GM12878 (cell line): ENCODE measurements around the gene UBASH3A. TPM values are rescaled to one million over a fixed set of nuclear protein-coding genes. Genes with fewer than 3 reads are reported as not detected.
A peak's percentile ranks its signal among the peaks of the same experiment; 100 is the strongest.

Experiments
- ATAC-seq: fragments of 200-7000 bp; cut with Tn5 transposase; 3 replicates; pipeline ENCODE4 v1.9.1; 2020; ENCODE audit warnings: mild to moderate bottlenecking, moderate library complexity
- BruUV-seq: library from RNA; stranded (reverse); fragments of 400-500 nt; replicated peaks from 2 replicates; lab custom pipeline; 2021; lab: Mats Ljungman, UMichigan
- CTCF ChIA-PET: fragments of 300-600 bp; sonication (Branson Sonifier 250); formaldehyde crosslinking; extraction: SDS; loops from one replicate; lab custom pipeline; 2021; ENCODE audit warnings: inconsistent platforms; lab: Yijun Ruan, JAX
- POLR2A ChIA-PET: fragments of 350-600 bp; formaldehyde crosslinking; extraction: SDS; loops from one replicate; lab custom pipeline; 2021; ENCODE audit warnings: inconsistent platforms; lab: Charles Lee
- RAD21 ChIA-PET: fragments of 300-600 bp; sonication (Branson Sonifier 250); formaldehyde crosslinking; loops from one replicate; lab custom pipeline; 2023; ENCODE audit warnings: antibody characterized with exemption; ENCODE audit not compliant: unreplicated experiment; lab: Charles Lee
- SMC1A ChIA-PET: fragments of 300-600 bp; sonication (Branson Sonifier 250); formaldehyde crosslinking; loops from one replicate; lab custom pipeline; 2023; ENCODE audit not compliant: unreplicated experiment, uncharacterized antibody; lab: Charles Lee
- DNase-seq: peaks from one replicate; pipeline ENCODE4 v3.0.0-alpha.2; 2011; ENCODE audit warnings: low read depth, low spot score
- FAIRE-seq: peaks from 3 replicates; lab custom pipeline; 2011; peaks lifted over from hg19 to GRCh38; lab: Jason Lieb, UNC
- H2AFZ ChIP-seq: 2 replicates; pipeline ENCODE4 v1.6.0; 2011; ENCODE audit warnings: low read depth, low read length, control low read depth; ENCODE audit not compliant: control insufficient read depth
- H3K27ac ChIP-seq: 2 replicates; pipeline ENCODE4 v1.5.1; 2011; ENCODE audit warnings: control low read depth; ENCODE audit not compliant: control insufficient read depth, insufficient read depth
- H3K27me3 ChIP-seq, 2 experiments: replicated peaks in 1 of 2; 2 replicates each; pipeline versions ENCODE4 v1.6.0 to v1.6.1; 2011; ENCODE audit warnings: low read length in 1 of 2; ENCODE audit not compliant: control insufficient read depth in 2 of 2, insufficient read depth in 2 of 2
- H3K36me3 ChIP-seq, 2 experiments: 2 replicates each; pipeline ENCODE4 v1.5.1; 2011; ENCODE audit warnings: low read length in 1 of 2; ENCODE audit not compliant: control insufficient read depth in 2 of 2, insufficient read depth in 2 of 2
- H3K4me1 ChIP-seq: 2 replicates; pipeline ENCODE4 v1.6.1; 2011; ENCODE audit warnings: mild to moderate bottlenecking, low read length, moderate library complexity, mixed read lengths; ENCODE audit not compliant: control insufficient read depth, insufficient read depth
- H3K4me2 ChIP-seq: 2 replicates; pipeline ENCODE4 v1.6.0; 2011; ENCODE audit warnings: control low read depth; ENCODE audit not compliant: control insufficient read depth, insufficient read depth
- H3K4me3 ChIP-seq: fragments of 200-600 bp; sonication (generic); 2 replicates; pipeline ENCODE4 v1.5.1; 2016
- H3K79me2 ChIP-seq: 2 replicates; pipeline ENCODE4 v1.6.0; 2011; ENCODE audit warnings: low read length; ENCODE audit not compliant: control insufficient read depth, insufficient read depth
- H3K9ac ChIP-seq: 2 replicates; pipeline ENCODE4 v1.8.0; 2011; ENCODE audit warnings: low read length, control low read depth, mixed read lengths; ENCODE audit not compliant: control insufficient read depth, insufficient read depth
- H3K9me3 ChIP-seq: replicated peaks from 3 replicates; pipeline ENCODE4 v1.5.1; 2011; ENCODE audit warnings: mild to moderate bottlenecking, low read length; ENCODE audit not compliant: control insufficient read depth, insufficient read depth
- H4K20me1 ChIP-seq: 2 replicates; pipeline ENCODE4 v1.6.0; 2011; ENCODE audit not compliant: control insufficient read depth, insufficient read depth
- CBX5 ChIP-seq: sonication (generic); IDR thresholded peaks from 2 replicates; pipeline ENCODE4 v1.6.1; 2016; ENCODE audit warnings: low read depth, moderate library complexity, mild to moderate bottlenecking, inconsistent platforms
- CEBPB ChIP-seq, 2 experiments: fragments of 150-350 bp in 1 of 2; IDR thresholded peaks; 2 replicates each; pipeline ENCODE4 v1.6.1; 2012 to 2014; ENCODE audit warnings: low read depth in 2 of 2, low read length in 2 of 2, borderline replicate concordance in 1 of 2, inconsistent platforms in 1 of 2
- CREB1 ChIP-seq: IDR thresholded peaks from 2 replicates; pipeline ENCODE4 v1.6.1; 2012; ENCODE audit warnings: low read depth, mild to moderate bottlenecking, inconsistent platforms
- IRF4 ChIP-seq: IDR thresholded peaks from 2 replicates; pipeline ENCODE4 v1.6.1; 2011; ENCODE audit warnings: low read depth, low read length
- MYB ChIP-seq: fragments of 150-350 bp; IDR thresholded peaks from 2 replicates; pipeline ENCODE4 v1.6.1; 2014; ENCODE audit warnings: mild to moderate bottlenecking, low read depth, low read length, borderline replicate concordance
- RUNX3 ChIP-seq: IDR thresholded peaks from 2 replicates; pipeline ENCODE4 v1.6.1; 2012; ENCODE audit warnings: low read length, inconsistent platforms
- ZNF207 ChIP-seq: fragments of 450-650 bp; IDR thresholded peaks from 2 replicates; pipeline ENCODE4 v1.6.1; 2014; ENCODE audit warnings: antibody characterized with exemption, mild to moderate bottlenecking, borderline replicate concordance
- ZNF384 ChIP-seq: IDR thresholded peaks from 2 replicates; pipeline ENCODE4 v1.6.1; 2012; ENCODE audit warnings: low read depth, mild to moderate bottlenecking, low read length, improper control_type of control experiment, borderline replicate concordance
- WGBS: methylation state at CpG from one replicate; pipeline ENCODE4 v1.1.6; 2016; ENCODE audit warnings: low lambda C conversion rate; ENCODE audit not compliant: insufficient replicate concordance, insufficient coverage; ENCODE audit errors: missing lambda C conversion rate; 5-methylcytosine and 5-hydroxymethylcytosine counted together
- in situ Hi-C: fragments of 300-500 bp; cut with MboI; formaldehyde crosslinking; loops from 9 replicates; pipeline ENCODE4 v1.14.3; 2018; ENCODE audit warnings: mixed read lengths
- intact Hi-C: fragments of 100-400 bp; cut with micrococcal nuclease; formaldehyde crosslinking; loops from one replicate; pipeline ENCODE4 v1.14.2; 2022; ENCODE audit not compliant: unreplicated experiment
- polyA plus RNA-seq, 11 experiments: library from polyadenylated mRNA; depleted of rRNA in 4 of 11; unstranded in 6 of 11; stranded (reverse) in 5 of 11; fragments of >200 nt; fragmentation: Nextera tagmentation in 4 of 11; fragmentation: Illumina TruSeq in 1 of 11; extraction: Ambion mirVana in 4 of 11; extraction: Trizol in 1 of 11; gene quantifications; 1 replicate in 1 of 11; 2 replicates in 10 of 11; pipeline versions ENCODE4 v1.2.1 to v1.2.3, GENCODE V29; 2011 to 2016; ENCODE audit warnings: inconsistent platforms in 2 of 11, missing spikeins in 2 of 11, low read depth in 1 of 11
- total RNA-seq, 4 experiments: library from RNA; depleted of rRNA in 3 of 4; stranded (reverse); fragments of >200 nt in 3 of 4; fragmentation: Illumina TruSeq in 1 of 4; extraction: Trizol in 1 of 4; gene quantifications; 2 replicates each; pipeline versions ENCODE4 v1.2.1 to v1.2.3, GENCODE V29; 2013 to 2021
- TF ChIP-seq, protein P1 (sequence below): fragments of 150-350 bp; IDR thresholded peaks from 2 replicates; pipeline ENCODE4 v1.6.1; 2014; ENCODE audit warnings: mild to moderate bottlenecking, low read depth, low read length
- TF ChIP-seq, protein P2 (sequence below): fragments of 450-650 bp; IDR thresholded peaks from 2 replicates; pipeline ENCODE4 v1.6.1; 2017; ENCODE audit warnings: mild to moderate bottlenecking
- TF ChIP-seq, protein P3 (sequence below): fragments of 150-350 bp; IDR thresholded peaks from 2 replicates; pipeline ENCODE4 v1.6.1; 2016; ENCODE audit warnings: low read depth, low read length

Gene UBASH3A
- total and polyA plus RNA-seq, 10 of the 15 experiments (the other 5 are each of a cell fraction or from before 2014, with no cell fraction given), result 0.04 to 0.39 (median 0.23) TPM; not detected in 1

GRCh38 chr21:42363312-42363711 lies 40.4 kb upstream of the UBASH3A start:
- no TSS peak for BruUV-seq

GRCh38 chr21:42364304-42364865 lies 39.3 kb upstream of the UBASH3A start:
- BruUV-seq, result no TSS peak
- no peak for TF ChIP-seq MYB
- no peak for TF ChIP-seq ZNF384
- TF ChIP-seq IRF4, result no peak
- TF ChIP-seq CEBPB (IDR thresholded peaks at IDR 0.05; ENCODE audit: borderline replicate concordance in 1 of 2, low read depth in 2 of 2, low read length in 2 of 2), result no peak
- TF ChIP-seq, protein P1, sequence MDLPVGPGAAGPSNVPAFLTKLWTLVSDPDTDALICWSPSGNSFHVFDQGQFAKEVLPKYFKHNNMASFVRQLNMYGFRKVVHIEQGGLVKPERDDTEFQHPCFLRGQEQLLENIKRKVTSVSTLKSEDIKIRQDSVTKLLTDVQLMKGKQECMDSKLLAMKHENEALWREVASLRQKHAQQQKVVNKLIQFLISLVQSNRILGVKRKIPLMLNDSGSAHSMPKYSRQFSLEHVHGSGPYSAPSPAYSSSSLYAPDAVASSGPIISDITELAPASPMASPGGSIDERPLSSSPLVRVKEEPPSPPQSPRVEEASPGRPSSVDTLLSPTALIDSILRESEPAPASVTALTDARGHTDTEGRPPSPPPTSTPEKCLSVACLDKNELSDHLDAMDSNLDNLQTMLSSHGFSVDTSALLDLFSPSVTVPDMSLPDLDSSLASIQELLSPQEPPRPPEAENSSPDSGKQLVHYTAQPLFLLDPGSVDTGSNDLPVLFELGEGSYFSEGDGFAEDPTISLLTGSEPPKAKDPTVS, result no peak
- TF ChIP-seq, protein P2, sequence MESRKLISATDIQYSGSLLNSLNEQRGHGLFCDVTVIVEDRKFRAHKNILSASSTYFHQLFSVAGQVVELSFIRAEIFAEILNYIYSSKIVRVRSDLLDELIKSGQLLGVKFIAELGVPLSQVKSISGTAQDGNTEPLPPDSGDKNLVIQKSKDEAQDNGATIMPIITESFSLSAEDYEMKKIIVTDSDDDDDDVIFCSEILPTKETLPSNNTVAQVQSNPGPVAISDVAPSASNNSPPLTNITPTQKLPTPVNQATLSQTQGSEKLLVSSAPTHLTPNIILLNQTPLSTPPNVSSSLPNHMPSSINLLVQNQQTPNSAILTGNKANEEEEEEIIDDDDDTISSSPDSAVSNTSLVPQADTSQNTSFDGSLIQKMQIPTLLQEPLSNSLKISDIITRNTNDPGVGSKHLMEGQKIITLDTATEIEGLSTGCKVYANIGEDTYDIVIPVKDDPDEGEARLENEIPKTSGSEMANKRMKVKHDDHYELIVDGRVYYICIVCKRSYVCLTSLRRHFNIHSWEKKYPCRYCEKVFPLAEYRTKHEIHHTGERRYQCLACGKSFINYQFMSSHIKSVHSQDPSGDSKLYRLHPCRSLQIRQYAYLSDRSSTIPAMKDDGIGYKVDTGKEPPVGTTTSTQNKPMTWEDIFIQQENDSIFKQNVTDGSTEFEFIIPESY, result no peak
- no peak for TF ChIP-seq CREB1
- TF ChIP-seq ZNF207, result no peak
- TF ChIP-seq, protein P3, sequence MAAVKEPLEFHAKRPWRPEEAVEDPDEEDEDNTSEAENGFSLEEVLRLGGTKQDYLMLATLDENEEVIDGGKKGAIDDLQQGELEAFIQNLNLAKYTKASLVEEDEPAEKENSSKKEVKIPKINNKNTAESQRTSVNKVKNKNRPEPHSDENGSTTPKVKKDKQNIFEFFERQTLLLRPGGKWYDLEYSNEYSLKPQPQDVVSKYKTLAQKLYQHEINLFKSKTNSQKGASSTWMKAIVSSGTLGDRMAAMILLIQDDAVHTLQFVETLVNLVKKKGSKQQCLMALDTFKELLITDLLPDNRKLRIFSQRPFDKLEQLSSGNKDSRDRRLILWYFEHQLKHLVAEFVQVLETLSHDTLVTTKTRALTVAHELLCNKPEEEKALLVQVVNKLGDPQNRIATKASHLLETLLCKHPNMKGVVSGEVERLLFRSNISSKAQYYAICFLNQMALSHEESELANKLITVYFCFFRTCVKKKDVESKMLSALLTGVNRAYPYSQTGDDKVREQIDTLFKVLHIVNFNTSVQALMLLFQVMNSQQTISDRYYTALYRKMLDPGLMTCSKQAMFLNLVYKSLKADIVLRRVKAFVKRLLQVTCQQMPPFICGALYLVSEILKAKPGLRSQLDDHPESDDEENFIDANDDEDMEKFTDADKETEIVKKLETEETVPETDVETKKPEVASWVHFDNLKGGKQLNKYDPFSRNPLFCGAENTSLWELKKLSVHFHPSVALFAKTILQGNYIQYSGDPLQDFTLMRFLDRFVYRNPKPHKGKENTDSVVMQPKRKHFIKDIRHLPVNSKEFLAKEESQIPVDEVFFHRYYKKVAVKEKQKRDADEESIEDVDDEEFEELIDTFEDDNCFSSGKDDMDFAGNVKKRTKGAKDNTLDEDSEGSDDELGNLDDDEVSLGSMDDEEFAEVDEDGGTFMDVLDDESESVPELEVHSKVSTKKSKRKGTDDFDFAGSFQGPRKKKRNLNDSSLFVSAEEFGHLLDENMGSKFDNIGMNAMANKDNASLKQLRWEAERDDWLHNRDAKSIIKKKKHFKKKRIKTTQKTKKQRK, result no peak

More at GRCh38 chr21:42363312-42363711, 40.4 kb upstream of the UBASH3A start:
- ChIA-PET RAD21 (interaction anchor here (0.6 kb wide), 1 partner anchor 87 kb away, joined by 3 read pairs; no protein-coding TSS in a partner anchor), POLR2A (no interaction called here)
- H3K27me3 ChIP-seq, result no peaks in the 10 kb centered on the region; a peak in 2 of 4 replicates
- H3K4me1 ChIP-seq, result peaks cover 17% of the 10 kb centered on the region
- H3K4me2 ChIP-seq, result peak overlapping the region; percentile 26; the same call in 1 of the 2 replicates
- H2AFZ ChIP-seq, result no peak overlapping the region
- H3K36me3 ChIP-seq, result no peaks in the 10 kb centered on the region
- in situ Hi-C loops, result no loop called here
- H3K9ac ChIP-seq, result no peak overlapping the region
- no peak for ATAC-seq
- peak; percentile 28; the same call in 1 of the 2 replicates for TF ChIP-seq RUNX3
- no peak for TF ChIP-seq CBX5
- TF ChIP-seq, all 136 proteins: peak for 1
- Histone ChIP-seq H3K4me3 (no peak overlapping the region), H4K20me1 (no peaks in the 10 kb centered on the region), H3K79me2 (no peaks in the 10 kb centered on the region), H3K9me3 (peaks cover 3% of the 10 kb centered on the region), H3K27ac (no peak overlapping the region)
- intact Hi-C loops, result no loop called here
- CTCF ChIA-PET, result no interaction called here
- no peak for DNase-seq
- FAIRE-seq, result no peak
- SMC1A ChIA-PET, result interaction anchor here (1.0 kb wide), 1 partner anchor 27 kb away, joined by 3 read pairs; no protein-coding TSS in a partner anchor
- 28% methylated on average over 8 of the region's 8 CpGs for WGBS

More at GRCh38 chr21:42364304-42364865, 39.3 kb upstream of the UBASH3A start:
- Histone ChIP-seq H3K4me3 (no peak overlapping the region), H3K79me2 (no peaks in the 10 kb centered on the region), H3K4me2 (no peak overlapping the region), H3K9ac (no peak overlapping the region), H3K27ac (no peak overlapping the region), H3K27me3 (no peaks in the 10 kb centered on the region; a peak in 2 of 4 replicates), H4K20me1 (no peaks in the 10 kb centered on the region), H2AFZ (no peak overlapping the region), H3K4me1 (peaks cover 17% of the 10 kb centered on the region), H3K9me3 (peaks cover 3% of the 10 kb centered on the region), H3K36me3 (no peaks in the 10 kb centered on the region)
- FAIRE-seq, result no peak
- 44% methylated on average over 13 of the region's 13 CpGs for WGBS
- intact Hi-C loops (no loop called here), in situ Hi-C loops (no loop called here)
- no peak for DNase-seq
- SMC1A ChIA-PET, result no interaction called here
- no peak for ATAC-seq
- RAD21 ChIA-PET, result no interaction called here
- POLR2A ChIA-PET, result no interaction called here
- CTCF ChIA-PET, result no interaction called here
